Measurements from ENCODE around the gene LRRD1. TPM values are rescaled to one million over a fixed set of nuclear protein-coding genes. Genes with fewer than 3 reads are reported as not detected.
A peak's percentile ranks its signal among the peaks of the same experiment; 100 is the strongest.
"Not testable (repeated sequence)": the region's sequence is repeated elsewhere in the genome, so short reads cannot be mapped to it uniquely, and the experiment has no call there.

The LRRD1 gene
- total RNA-seq, 1 experiment from 2014 or later = not detected

- not testable (repeated sequence) for DNase-seq (ENCODE audit: extremely low read depth, low read depth)
These were observed 35.6 kb downstream of the LRRD1 start for GRCh38 chr7:92143192-92143880.

GRCh38 chr7:92142791-92143190, 36.2 kb downstream of the LRRD1 start:
- DNase-seq (ENCODE audit: extremely low read depth, low read depth) = not testable (repeated sequence)

- DNase-seq (ENCODE audit: extremely low read depth, low read depth) = no peak
These were observed 37.8 kb downstream of the LRRD1 start for GRCh38 chr7:92141161-92141560.

- DNase-seq (ENCODE audit: extremely low read depth, low read depth) = no peak
These were observed 41.4 kb downstream of the LRRD1 start for GRCh38 chr7:92137557-92137956.

GRCh38 chr7:92135052-92135889, 43.7 kb downstream of the LRRD1 start:
- DNase-seq (ENCODE audit: extremely low read depth, low read depth) = no peak

GRCh38 chr7:92134271-92135051, 44.5 kb downstream of the LRRD1 start, which contains the start of gene CYP51A1:
CYP51A1 (minus strand) TSS chr7:92134477; CDS start chr7:92134364, 113 bp downstream.
- DNase-seq (ENCODE audit: extremely low read depth, low read depth) = peak; percentile 83

- peak; percentile 45 for DNase-seq (ENCODE audit: extremely low read depth, low read depth)
These were observed 45.1 kb downstream of the LRRD1 start for GRCh38 chr7:92133737-92134270.

GRCh38 chr7:92133133-92133736, 45.7 kb downstream of the LRRD1 start:
- DNase-seq (ENCODE audit: extremely low read depth, low read depth) = no peak

GRCh38 chr7:92131764-92132330, 47.1 kb downstream of the LRRD1 start:
- DNase-seq (ENCODE audit: extremely low read depth, low read depth) = no peak

- no peak for DNase-seq (ENCODE audit: extremely low read depth, low read depth)
These were observed 47.8 kb downstream of the LRRD1 start for GRCh38 chr7:92131093-92131492.

- no peak for DNase-seq (ENCODE audit: extremely low read depth, low read depth)
These were observed 57.3 kb downstream of the LRRD1 start for GRCh38 chr7:92121681-92122080.

GRCh38 chr7:92119213-92119759, 59.7 kb downstream of the LRRD1 start:
- DNase-seq (ENCODE audit: extremely low read depth, low read depth) = no peak

- no peak for DNase-seq (ENCODE audit: extremely low read depth, low read depth)
These were observed 62.0 kb downstream of the LRRD1 start for GRCh38 chr7:92116949-92117348.

- no peak for DNase-seq (ENCODE audit: extremely low read depth, low read depth)
These were observed 63.1 kb downstream of the LRRD1 start for GRCh38 chr7:92115821-92116220.

GRCh38 chr7:92110857-92111256, 68.1 kb downstream of the LRRD1 start:
- no peak for DNase-seq (ENCODE audit: extremely low read depth, low read depth)

- DNase-seq (ENCODE audit: extremely low read depth, low read depth) = no peak
These were observed 70.1 kb downstream of the LRRD1 start for GRCh38 chr7:92108821-92109220.

- DNase-seq (ENCODE audit: extremely low read depth, low read depth) = not testable (repeated sequence)
These were observed 76.1 kb downstream of the LRRD1 start for GRCh38 chr7:92102862-92103261.

- DNase-seq (ENCODE audit: extremely low read depth, low read depth) = no peak
These were observed 78.4 kb downstream of the LRRD1 start for GRCh38 chr7:92100534-92100933.

GRCh38 chr7:92095380-92095779, 83.6 kb downstream of the LRRD1 start:
- DNase-seq (ENCODE audit: extremely low read depth, low read depth) = no peak

Measured in NCI-H460 (cell line).